ENCODE results near the gene SCP2.
"Not testable (repeated sequence)": the region's sequence is repeated elsewhere in the genome, so short reads cannot be mapped to it uniquely, and the experiment has no call there.

SCP2 gene

GRCh38 chr1:52917156-52917555 lies 9.9 kb upstream of the SCP2 start:
- no peak for FAIRE-seq

GRCh38 chr1:52917581-52917980 lies 9.5 kb upstream of the SCP2 start:
- no peak for FAIRE-seq

GRCh38 chr1:52918201-52918600 lies 8.9 kb upstream of the SCP2 start:
- no peak for FAIRE-seq

GRCh38 chr1:52919051-52919722 lies 7.9 kb upstream of the SCP2 start:
- FAIRE-seq: no peak

- no peak for FAIRE-seq
Measured at GRCh38 chr1:52919723-52920483, 7.2 kb upstream of the SCP2 start.

GRCh38 chr1:52920791-52921291 lies 6.2 kb upstream of the SCP2 start:
- FAIRE-seq: no peak

- no peak for FAIRE-seq
Measured at GRCh38 chr1:52925571-52926005, 1.5 kb upstream of the SCP2 start.

- FAIRE-seq: no peak
Measured at GRCh38 chr1:52926864-52927211, 238 bp upstream of the SCP2 start.

GRCh38 chr1:52928015-52928404 lies 934 bp downstream of the SCP2 start:
- no peak for FAIRE-seq

- FAIRE-seq: no peak
Measured at GRCh38 chr1:52929019-52929418, 1.9 kb downstream of the SCP2 start.

GRCh38 chr1:52937433-52938182 lies 10.5 kb downstream of the SCP2 start:
- no peak for FAIRE-seq

- FAIRE-seq: no peak
Measured at GRCh38 chr1:52938183-52938451, 11.0 kb downstream of the SCP2 start.

- no peak for FAIRE-seq
Measured at GRCh38 chr1:52943876-52944416, 16.9 kb downstream of the SCP2 start.

- FAIRE-seq: no peak
Measured at GRCh38 chr1:52944566-52944965, 17.5 kb downstream of the SCP2 start.

- no peak for FAIRE-seq
Measured at GRCh38 chr1:52947490-52947889, 20.4 kb downstream of the SCP2 start.

- not testable (repeated sequence) for FAIRE-seq
Measured at GRCh38 chr1:52949602-52950001, 22.5 kb downstream of the SCP2 start.

- FAIRE-seq: peak; percentile 58
Measured at GRCh38 chr1:52952112-52952511, 25.0 kb downstream of the SCP2 start.

- no peak for FAIRE-seq
Measured at GRCh38 chr1:52955129-52955970, 28.3 kb downstream of the SCP2 start.

- no peak for FAIRE-seq
Measured at GRCh38 chr1:52963101-52963500, 36.0 kb downstream of the SCP2 start.

- no peak for FAIRE-seq
Measured at GRCh38 chr1:52967666-52968065, 40.6 kb downstream of the SCP2 start.

- FAIRE-seq: not testable (repeated sequence)
Measured at GRCh38 chr1:52969234-52969633, 42.2 kb downstream of the SCP2 start.

GRCh38 chr1:52970149-52970548 lies 43.1 kb downstream of the SCP2 start:
- FAIRE-seq: peak; percentile 56

- no peak for FAIRE-seq
Measured at GRCh38 chr1:52973841-52974240, 46.8 kb downstream of the SCP2 start.
